HG03565 (cell line): ENCODE results near the gene ADAMTS9.

Source experiments
- ATAC-seq: cut with Tn5 transposase; IDR thresholded peaks from one replicate; pipeline ENCODE4 v1.9.1; 2021; ENCODE audit warnings: mild to moderate bottlenecking, moderate library complexity; ENCODE audit not compliant: unreplicated experiment

ADAMTS9 gene

GRCh38 chr3:64687781-64688604 is at the start of gene ADAMTS9:
ADAMTS9 (minus strand) TSS chr3:64688000; CDS start chr3:64687657, 343 bp downstream.
- no peak for ATAC-seq

- no peak for ATAC-seq
These were observed 44.8 kb upstream of the ADAMTS9 start for GRCh38 chr3:64732576-64732975.

- ATAC-seq, result no peak
These were observed 42.9 kb upstream of the ADAMTS9 start for GRCh38 chr3:64730681-64731080.

GRCh38 chr3:64728994-64729393 is 41.2 kb upstream of the ADAMTS9 start:
- ATAC-seq, result no peak

GRCh38 chr3:64728428-64728827 is 40.6 kb upstream of the ADAMTS9 start:
- no peak for ATAC-seq

- no peak for ATAC-seq
These were observed 38.8 kb upstream of the ADAMTS9 start for GRCh38 chr3:64726414-64727090.

- no peak for ATAC-seq
These were observed 31.2 kb upstream of the ADAMTS9 start for GRCh38 chr3:64718976-64719375.

- no peak for ATAC-seq
These were observed 30.2 kb upstream of the ADAMTS9 start for GRCh38 chr3:64717872-64718613.

- ATAC-seq, result no peak
These were observed 29.6 kb upstream of the ADAMTS9 start for GRCh38 chr3:64717411-64717810.

GRCh38 chr3:64716110-64716710 is 28.4 kb upstream of the ADAMTS9 start:
- ATAC-seq, result no peak

- ATAC-seq, result no peak
These were observed 27.6 kb upstream of the ADAMTS9 start for GRCh38 chr3:64715211-64715982.

GRCh38 chr3:64708456-64708855 is 20.7 kb upstream of the ADAMTS9 start:
- ATAC-seq, result no peak

GRCh38 chr3:64705946-64706345 is 18.1 kb upstream of the ADAMTS9 start:
- no peak for ATAC-seq

- ATAC-seq, result no peak
These were observed 9.1 kb upstream of the ADAMTS9 start for GRCh38 chr3:64696896-64697295.

- no peak for ATAC-seq
These were observed 6.3 kb upstream of the ADAMTS9 start for GRCh38 chr3:64694114-64694513.

- ATAC-seq, result no peak
These were observed 5.2 kb upstream of the ADAMTS9 start for GRCh38 chr3:64693031-64693430.

- ATAC-seq, result no peak
These were observed 3.3 kb upstream of the ADAMTS9 start for GRCh38 chr3:64691051-64691450.

- ATAC-seq, result no peak
These were observed 567 bp downstream of the ADAMTS9 start for GRCh38 chr3:64687086-64687780.

GRCh38 chr3:64686446-64686908 is 1.3 kb downstream of the ADAMTS9 start:
- ATAC-seq, result no peak
